Measurements from ENCODE around the gene DIS3L2. TPM values are rescaled to one million over a fixed set of nuclear protein-coding genes. Genes with fewer than 3 reads are reported as not detected.
"Not testable (repeated sequence)": the region's sequence is repeated elsewhere in the genome, so short reads cannot be mapped to it uniquely, and the experiment has no call there.

DIS3L2 gene
- total and polyA plus RNA-seq, 12 donors, result 20.0 to 54.7 (median 30.5) TPM

- Histone ChIP-seq H3K27ac (no peak overlapping the region), H3K4me3 (no peak overlapping the region), H3K27me3 (no peaks in the 10 kb centered on the region), H3K4me1 (replicated peaks in 1 of 2) (no peaks in the 10 kb centered on the region), H3K36me3 (replicated peaks in 1 of 2) (no peaks in the 10 kb centered on the region), H3K9me3 (replicated peaks in 1 of 3) (no peaks in the 10 kb centered on the region)
- intact Hi-C loops (cut with DNase I), result no loop called here
- WGBS, 4 donors, result 93 to 100% (median 97%) methylated on average over 2 of the region's 2 CpGs
- no peak for DNase-seq
- TF ChIP-seq, protein P1, sequence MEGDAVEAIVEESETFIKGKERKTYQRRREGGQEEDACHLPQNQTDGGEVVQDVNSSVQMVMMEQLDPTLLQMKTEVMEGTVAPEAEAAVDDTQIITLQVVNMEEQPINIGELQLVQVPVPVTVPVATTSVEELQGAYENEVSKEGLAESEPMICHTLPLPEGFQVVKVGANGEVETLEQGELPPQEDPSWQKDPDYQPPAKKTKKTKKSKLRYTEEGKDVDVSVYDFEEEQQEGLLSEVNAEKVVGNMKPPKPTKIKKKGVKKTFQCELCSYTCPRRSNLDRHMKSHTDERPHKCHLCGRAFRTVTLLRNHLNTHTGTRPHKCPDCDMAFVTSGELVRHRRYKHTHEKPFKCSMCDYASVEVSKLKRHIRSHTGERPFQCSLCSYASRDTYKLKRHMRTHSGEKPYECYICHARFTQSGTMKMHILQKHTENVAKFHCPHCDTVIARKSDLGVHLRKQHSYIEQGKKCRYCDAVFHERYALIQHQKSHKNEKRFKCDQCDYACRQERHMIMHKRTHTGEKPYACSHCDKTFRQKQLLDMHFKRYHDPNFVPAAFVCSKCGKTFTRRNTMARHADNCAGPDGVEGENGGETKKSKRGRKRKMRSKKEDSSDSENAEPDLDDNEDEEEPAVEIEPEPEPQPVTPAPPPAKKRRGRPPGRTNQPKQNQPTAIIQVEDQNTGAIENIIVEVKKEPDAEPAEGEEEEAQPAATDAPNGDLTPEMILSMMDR (IDR thresholded peaks at IDR 0.05), result no peak
- no peak for TF ChIP-seq POLR2A (IDR thresholded peaks at IDR 0.05)
Observed at GRCh38 chr2:232103140-232103737, 141.7 kb downstream of the DIS3L2 start.

DNA sequence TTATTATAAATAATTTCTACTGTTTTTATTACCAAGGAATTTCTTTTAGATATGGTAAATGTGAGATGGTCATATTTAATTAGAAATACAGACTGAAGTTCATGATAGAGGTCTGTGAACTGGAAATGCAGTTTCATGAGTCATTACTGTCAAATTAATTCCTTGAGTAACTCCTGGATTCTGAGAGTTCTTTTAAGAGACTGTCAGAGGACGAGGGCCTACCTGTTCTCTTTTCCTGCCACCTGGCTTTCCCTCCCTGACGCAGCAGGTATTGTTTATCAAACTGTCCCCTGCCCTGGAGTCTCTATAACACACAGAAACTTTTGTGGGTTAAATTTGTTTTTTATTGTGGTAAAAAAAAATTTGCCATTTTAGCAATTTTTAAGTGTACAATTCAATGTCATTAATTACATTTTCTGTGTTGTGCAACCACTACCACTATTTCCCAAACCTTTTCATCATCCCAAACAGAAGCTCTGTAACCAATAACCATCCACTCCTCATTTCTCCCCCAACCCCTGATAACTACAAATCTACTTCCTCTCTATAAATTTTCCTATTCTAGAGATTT lies 142.6 kb downstream of the DIS3L2 start:
- Histone ChIP-seq H3K36me3 (replicated peaks in 1 of 2) (no peaks in the 10 kb centered on the region), H3K27me3 (no peaks in the 10 kb centered on the region), H3K4me1 (replicated peaks in 1 of 2) (no peaks in the 10 kb centered on the region), H3K27ac (no peak overlapping the region), H3K4me3 (no peak overlapping the region), H3K9me3 (replicated peaks in 1 of 3) (no peaks in the 10 kb centered on the region)
- no peak for DNase-seq
- TF ChIP-seq, protein P1 (IDR thresholded peaks at IDR 0.05), result no peak
- no peak for TF ChIP-seq POLR2A (IDR thresholded peaks at IDR 0.05)
- WGBS, 4 donors, result 78 to 90% (median 84%) methylated on average over 2 of the region's 2 CpGs
- intact Hi-C loops (cut with DNase I), result no loop called here

GRCh38 chr2:232111551-232111950 lies 150.0 kb downstream of the DIS3L2 start:
- no peak overlapping the region for H3K4me3 ChIP-seq
- intact Hi-C loops (cut with DNase I), result no loop called here
- H3K4me1 ChIP-seq (replicated peaks in 1 of 2), result no peaks in the 10 kb centered on the region
- WGBS, 4 donors, result 93 to 100% (median 96%) methylated on average over 1 of the region's 1 CpG
- no peaks in the 10 kb centered on the region for H3K27me3 ChIP-seq
- no peak for DNase-seq
- no peaks in the 10 kb centered on the region for H3K36me3 ChIP-seq (replicated peaks in 1 of 2)
- H3K9me3 ChIP-seq (replicated peaks in 1 of 3), result no peaks in the 10 kb centered on the region
- H3K27ac ChIP-seq, result no peak overlapping the region
- TF ChIP-seq POLR2A (IDR thresholded peaks at IDR 0.05), result no peak
- TF ChIP-seq, protein P1 (IDR thresholded peaks at IDR 0.05), result no peak

DNA sequence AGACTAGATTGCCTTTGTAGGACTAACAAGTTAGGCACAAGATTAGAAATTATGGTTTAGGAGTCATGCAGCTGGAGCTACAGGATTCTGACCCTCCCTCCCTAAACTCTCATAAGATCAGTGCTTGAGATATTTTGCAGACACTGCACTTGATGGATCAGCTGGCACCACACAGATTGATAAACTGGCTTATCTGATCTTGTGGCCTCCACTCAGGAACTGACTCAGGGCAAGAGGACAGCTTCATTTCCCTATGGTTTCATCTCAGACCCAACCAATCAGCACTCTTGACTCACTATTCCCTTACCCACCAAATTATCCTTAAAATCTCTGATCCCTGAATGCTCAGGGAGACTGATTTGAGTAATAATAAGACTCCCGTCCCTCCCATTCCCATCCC lies 152.3 kb downstream of the DIS3L2 start:
- Histone ChIP-seq H3K4me1 (replicated peaks in 1 of 2) (no peaks in the 10 kb centered on the region), H3K9me3 (replicated peaks in 1 of 3) (no peaks in the 10 kb centered on the region), H3K27ac (no peak overlapping the region), H3K36me3 (replicated peaks in 1 of 2) (no peaks in the 10 kb centered on the region), H3K4me3 (no peak overlapping the region), H3K27me3 (no peaks in the 10 kb centered on the region)
- DNase-seq, result peak in 1 of 7 donors; percentile 20
- WGBS, 4 donors, result 87 to 97% (median 93%) methylated on average over 1 of the region's 1 CpG
- TF ChIP-seq, protein P1 (IDR thresholded peaks at IDR 0.05), result no peak
- no peak for TF ChIP-seq POLR2A (IDR thresholded peaks at IDR 0.05)
- intact Hi-C loops (cut with DNase I), result no loop called here

- intact Hi-C loops (cut with DNase I); DNase-seq; H3K36me3 ChIP-seq (replicated peaks in 1 of 2); H3K4me1 ChIP-seq (replicated peaks in 1 of 2); H3K4me3 ChIP-seq; H3K27ac ChIP-seq; H3K9me3 ChIP-seq (replicated peaks in 1 of 3); H3K27me3 ChIP-seq: not testable (repeated sequence)
- WGBS, 4 donors, result 93 to 95% (median 94%) methylated on average over 6 of the region's 6 CpGs
Observed at GRCh38 chr2:232115728-232116361, 154.3 kb downstream of the DIS3L2 start.
